ENCODE measurements around the gene GABPB2.
"Not testable (repeated sequence)": the region's sequence is repeated elsewhere in the genome, so short reads cannot be mapped to it uniquely, and the experiment has no call there.

Gene GABPB2

DNA sequence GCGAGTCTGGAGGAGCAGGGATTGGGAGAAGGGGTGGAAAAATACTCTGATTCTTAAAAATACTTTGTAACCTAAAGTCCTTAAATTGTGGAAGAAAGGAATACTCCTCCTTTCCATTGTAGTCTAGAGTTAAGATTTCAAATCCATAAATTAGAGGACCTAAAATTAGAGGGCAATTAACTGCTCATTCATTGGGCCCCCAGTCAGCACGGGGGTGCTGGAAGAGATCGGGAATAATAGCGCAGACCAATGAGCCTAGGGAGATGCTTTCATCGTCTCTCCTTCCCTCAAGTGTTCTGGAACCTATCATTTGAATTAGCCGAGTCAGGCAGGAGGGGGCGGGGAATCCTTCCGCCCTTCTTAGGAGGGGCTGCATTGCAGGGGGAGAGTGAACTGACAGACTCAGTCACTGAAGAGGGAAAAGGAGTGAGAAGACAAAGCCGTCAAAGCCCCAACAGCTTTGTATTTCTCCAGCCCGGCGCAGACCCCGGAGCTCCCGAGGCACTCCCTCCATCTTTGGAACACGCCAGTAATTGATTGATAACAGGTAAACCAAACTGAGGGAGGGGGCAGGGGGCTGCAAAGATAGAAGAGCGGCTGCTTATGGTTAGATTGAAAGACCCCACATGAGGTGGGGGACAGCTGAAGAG is 10.4 kb upstream of the GABPB2 start, which contains the start of gene MLLT11:
Gene MLLT11, plus strand, starts transcription at position 391 of the 650 bp plus-strand sequence. CDS start 6,828 bp downstream, outside the sequence.
- DNase-seq, result peak; percentile 95 to 96

DNA sequence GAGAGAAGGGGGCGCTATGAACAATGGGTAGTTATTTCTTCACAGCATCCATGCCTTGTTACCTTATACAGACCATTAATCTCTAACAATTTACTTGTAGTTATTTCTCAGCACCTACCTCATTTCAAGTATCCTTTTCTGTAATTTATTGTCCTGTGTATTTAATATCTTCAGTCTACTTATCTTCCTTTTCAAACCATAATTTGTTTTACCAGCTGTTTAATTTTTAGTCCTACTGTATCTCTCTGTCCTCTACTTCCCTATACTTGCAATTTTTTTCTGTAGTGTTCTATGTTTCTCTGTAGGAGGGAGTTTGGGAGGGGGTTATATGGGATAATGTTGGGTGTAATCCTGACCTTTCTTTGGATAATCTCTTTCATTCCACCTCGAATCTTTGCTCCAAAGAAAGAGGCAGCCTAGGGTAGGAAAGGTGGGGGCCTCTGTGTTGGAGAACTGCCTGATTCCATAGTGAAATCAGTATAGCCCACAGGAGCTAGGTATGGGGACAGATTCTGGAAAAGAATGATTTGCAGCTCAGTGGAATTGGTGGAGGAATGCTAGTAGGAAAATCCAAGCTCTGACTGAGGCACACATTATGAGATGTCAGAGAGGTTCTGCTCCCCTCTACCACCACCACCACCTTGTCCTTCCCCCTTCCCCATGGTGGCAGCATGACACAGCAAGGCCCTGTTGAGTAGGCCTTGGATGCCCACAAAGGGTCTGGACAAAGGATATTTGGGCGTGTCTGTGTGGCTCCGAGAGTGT is 9.7 kb upstream of the GABPB2 start:
- DNase-seq, result peak; percentile 76 to 77

GRCh38 chr1:151061704-151062103 is 8.9 kb upstream of the GABPB2 start:
- DNase-seq, result no peak

DNA sequence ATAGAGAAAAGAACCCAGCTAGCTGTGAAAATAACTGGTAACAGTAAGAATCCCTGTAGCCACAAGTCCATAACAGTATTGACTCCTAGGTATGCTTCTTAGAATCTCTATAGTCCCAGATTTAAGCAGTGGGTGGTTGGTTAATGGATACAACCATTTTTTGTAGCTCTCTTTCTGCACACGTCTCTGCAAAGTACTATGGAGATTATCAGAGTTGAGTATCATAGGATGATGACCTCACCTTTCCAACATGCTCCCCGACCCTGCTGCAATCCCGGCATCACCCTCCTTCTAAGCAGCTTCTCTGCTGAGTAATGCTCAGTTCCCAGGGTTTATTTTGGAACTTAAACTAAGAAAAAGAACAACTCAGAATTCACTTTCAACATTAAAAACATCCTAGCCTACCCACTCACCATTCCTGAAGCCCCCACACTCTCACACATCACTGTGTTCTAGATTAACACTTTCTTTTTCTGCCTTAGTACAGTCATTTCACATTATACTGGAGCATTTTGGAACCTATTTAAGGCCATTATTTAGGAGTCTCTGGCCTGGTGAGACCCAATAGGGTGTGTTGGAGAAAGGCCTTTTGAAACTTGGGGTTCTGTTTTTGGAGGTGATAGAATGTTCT is 7.7 kb upstream of the GABPB2 start:
- DNase-seq, result no peak

GRCh38 chr1:151065089-151065645 is 5.4 kb upstream of the GABPB2 start:
- no peak for DNase-seq

- no peak for DNase-seq
Measured at GRCh38 chr1:151067185-151067584, 3.4 kb upstream of the GABPB2 start.

GRCh38 chr1:151069103-151069486 is 1.5 kb upstream of the GABPB2 start:
- DNase-seq, result no peak

DNA sequence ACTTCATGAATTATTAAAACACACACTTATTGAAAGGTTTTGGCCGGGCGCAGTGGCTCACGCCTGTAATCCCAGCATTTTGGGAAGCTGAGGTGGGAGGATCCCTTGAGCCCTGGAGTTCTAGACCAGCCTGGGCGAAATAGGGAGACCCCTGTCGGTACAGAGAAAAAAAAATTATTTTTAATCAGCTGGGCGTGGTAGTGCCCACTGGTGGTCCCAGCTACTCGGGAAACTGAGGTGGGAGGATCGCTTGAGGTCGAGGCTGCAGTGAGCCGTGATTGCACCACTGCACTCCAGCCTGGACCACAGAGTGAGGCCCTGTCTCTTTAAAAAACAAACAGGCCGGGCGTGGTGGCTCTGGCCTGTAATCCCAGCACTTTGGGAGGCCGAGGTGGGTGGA is 1.7 kb downstream of the GABPB2 start:
- DNase-seq, result peak in 1 of 2 experiments; percentile 48

GRCh38 chr1:151085953-151086559 is 15.5 kb downstream of the GABPB2 start:
- DNase-seq, result no peak

GRCh38 chr1:151097426-151097825 is 26.9 kb downstream of the GABPB2 start:
- not testable (repeated sequence) for DNase-seq

- no peak for DNase-seq
Measured at GRCh38 chr1:151098126-151098525, 27.6 kb downstream of the GABPB2 start.

- no peak for DNase-seq
Measured at GRCh38 chr1:151104630-151105029, 34.1 kb downstream of the GABPB2 start.

- DNase-seq, result no peak
Measured at GRCh38 chr1:151106894-151107293, 36.3 kb downstream of the GABPB2 start.

- DNase-seq, result no peak
Measured at GRCh38 chr1:151108331-151108730, 37.8 kb downstream of the GABPB2 start.

GRCh38 chr1:151113877-151114276 is 43.3 kb downstream of the GABPB2 start:
- no peak for DNase-seq

GRCh38 chr1:151124763-151125403 is 54.3 kb downstream of the GABPB2 start:
- no peak for DNase-seq

DNA sequence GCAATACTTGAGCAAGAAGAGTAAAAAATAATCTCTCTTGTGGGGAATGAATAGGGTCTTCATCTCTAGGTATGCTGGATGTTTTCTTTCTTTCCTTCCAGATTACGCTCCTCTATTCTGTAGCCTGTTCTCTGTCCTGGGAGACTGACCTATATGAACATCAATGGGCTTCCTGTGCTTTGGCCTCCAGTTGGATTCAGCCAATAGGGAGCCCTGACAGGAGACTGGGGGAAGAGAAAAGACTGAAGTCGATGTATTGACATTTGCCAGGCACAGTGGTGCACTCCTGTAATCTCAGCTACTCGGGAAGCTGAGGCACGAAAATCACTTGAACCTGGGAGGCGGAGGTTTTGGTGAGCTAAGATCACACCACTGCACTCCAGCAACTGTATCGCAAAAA is 58.2 kb downstream of the GABPB2 start:
- no peak for DNase-seq

GRCh38 chr1:151130987-151131586 is 60.5 kb downstream of the GABPB2 start:
- DNase-seq, result peak; percentile 45 to 78

DNA sequence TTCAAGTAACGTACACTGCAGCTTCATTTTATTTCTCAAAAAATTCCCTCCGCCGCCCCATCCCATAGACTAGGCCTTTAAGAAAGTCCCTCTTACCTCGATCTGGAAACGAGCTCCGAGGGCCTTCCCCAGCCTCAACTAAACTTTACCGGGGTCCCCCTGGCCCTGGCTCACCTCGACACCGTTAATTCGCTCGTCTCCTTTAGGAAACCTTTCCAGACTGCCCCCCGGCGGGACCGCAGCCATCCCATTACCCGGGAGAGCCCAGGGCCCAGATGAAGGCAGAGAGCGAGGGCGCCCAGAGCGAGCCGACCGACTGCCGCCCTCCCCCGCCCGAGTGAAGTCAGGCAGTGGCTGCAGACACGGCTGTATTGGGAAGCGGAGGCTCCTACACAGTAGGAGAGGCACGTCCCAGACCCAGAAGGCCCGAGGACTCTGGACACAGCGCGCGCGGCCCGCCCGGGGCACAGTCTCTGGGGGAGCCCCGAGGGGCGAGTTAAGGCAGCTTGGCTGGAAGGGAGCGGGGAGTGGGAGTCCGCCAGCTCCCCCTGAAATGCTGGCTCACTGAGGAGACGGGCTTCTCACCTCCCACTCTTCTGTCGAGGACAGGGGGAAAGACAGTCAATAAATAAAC is 61.3 kb downstream of the GABPB2 start:
- peak in 1 of 2 experiments; percentile 29 for DNase-seq

- DNase-seq, result no peak
Measured at GRCh38 chr1:151132335-151133017, 61.9 kb downstream of the GABPB2 start.

Measured in NCI-H526 (cell line).